Breast epithelium (tissue), 3 donors: Measurements from ENCODE around the gene MTUS2.

Experiments
- POLR2A ChIP-seq: fragments of 450-650 bp; IDR thresholded peaks from one replicate; pipeline ENCODE4 v1.6.1; 2016; ENCODE audit warnings: antibody characterized with exemption, mild to moderate bottlenecking, moderate library complexity
- POLR2AphosphoS5 ChIP-seq, 3 donors: sonication (generic); formaldehyde crosslinking; IDR thresholded peaks; one replicate each; pipeline ENCODE4 v1.6.1; 2017; ENCODE audit warnings: antibody characterized with exemption in 3 of 3
- TF ChIP-seq, protein P1 (sequence below), 3 donors: fragments of 450-650 bp; IDR thresholded peaks; one replicate each; pipeline ENCODE4 v1.5.1; 2016 to 2017; ENCODE audit warnings: antibody characterized with exemption in 3 of 3, mild to moderate bottlenecking in 3 of 3, moderate library complexity in 3 of 3

- TF ChIP-seq, protein P1, sequence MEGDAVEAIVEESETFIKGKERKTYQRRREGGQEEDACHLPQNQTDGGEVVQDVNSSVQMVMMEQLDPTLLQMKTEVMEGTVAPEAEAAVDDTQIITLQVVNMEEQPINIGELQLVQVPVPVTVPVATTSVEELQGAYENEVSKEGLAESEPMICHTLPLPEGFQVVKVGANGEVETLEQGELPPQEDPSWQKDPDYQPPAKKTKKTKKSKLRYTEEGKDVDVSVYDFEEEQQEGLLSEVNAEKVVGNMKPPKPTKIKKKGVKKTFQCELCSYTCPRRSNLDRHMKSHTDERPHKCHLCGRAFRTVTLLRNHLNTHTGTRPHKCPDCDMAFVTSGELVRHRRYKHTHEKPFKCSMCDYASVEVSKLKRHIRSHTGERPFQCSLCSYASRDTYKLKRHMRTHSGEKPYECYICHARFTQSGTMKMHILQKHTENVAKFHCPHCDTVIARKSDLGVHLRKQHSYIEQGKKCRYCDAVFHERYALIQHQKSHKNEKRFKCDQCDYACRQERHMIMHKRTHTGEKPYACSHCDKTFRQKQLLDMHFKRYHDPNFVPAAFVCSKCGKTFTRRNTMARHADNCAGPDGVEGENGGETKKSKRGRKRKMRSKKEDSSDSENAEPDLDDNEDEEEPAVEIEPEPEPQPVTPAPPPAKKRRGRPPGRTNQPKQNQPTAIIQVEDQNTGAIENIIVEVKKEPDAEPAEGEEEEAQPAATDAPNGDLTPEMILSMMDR (IDR thresholded peaks at IDR 0.05): no peak
- TF ChIP-seq POLR2AphosphoS5 (IDR thresholded peaks at IDR 0.05): no peak
- TF ChIP-seq POLR2A: no peak
Observed at GRCh38 chr13:29520671-29521070, 700.5 kb downstream of the MTUS2 start.
